HCT116 (cell line): ENCODE results near the gene HIVEP3. TPM values are rescaled to one million over a fixed set of nuclear protein-coding genes. Genes with fewer than 3 reads are reported as not detected.

Experiments used
- ATAC-seq: fragments of 200-7000 bp; cut with Tn5 transposase; 2 replicates; pipeline ENCODE4 v1.9.1; 2020; ENCODE audit warnings: mild to moderate bottlenecking, moderate library complexity
- BruUV-seq: library from RNA; stranded (reverse); fragments of 400-500 nt; replicated peaks from 2 replicates; lab custom pipeline; 2021; lab: Mats Ljungman, UMichigan
- CTCF ChIA-PET: fragments of 300-600 bp; sonication (Branson Sonifier 250); formaldehyde crosslinking; loops from one replicate; lab custom pipeline; 2021; ENCODE audit warnings: antibody characterized with exemption; lab: Charles Lee
- POLR2A ChIA-PET: fragments of 300-600, 350-600 bp; sonication (Branson Sonifier 250); formaldehyde crosslinking; loops from one replicate; lab custom pipeline; 2021; ENCODE audit warnings: antibody characterized with exemption; lab: Charles Lee
- RAD21 ChIA-PET, 2 experiments: fragments of 300-600 bp; sonication (Branson Sonifier 250); formaldehyde crosslinking; loops; one replicate each; lab custom pipeline; 2023; ENCODE audit warnings: low total read pairs in 2 of 2; ENCODE audit not compliant: uncharacterized antibody in 2 of 2, unreplicated experiment in 2 of 2, low non-redundant PET in 1 of 2; lab: Charles Lee
- DNase-seq: peaks from one replicate; pipeline ENCODE4 v3.0.0-alpha.2; 2010; ENCODE audit warnings: low read depth, low spot score
- H2AFZ ChIP-seq: fragments of 200-600 bp; shearing (Covaris generic), sonication (generic); 2 replicates; pipeline ENCODE4 v1.6.1; 2017; ENCODE audit warnings: low read depth, mixed run types, mixed read lengths, antibody characterized with exemption, low read length; ENCODE audit not compliant: poor library complexity, severe bottlenecking
- H3K27ac ChIP-seq: 2 replicates; pipeline ENCODE4 v1.5.1; 2012; ENCODE audit warnings: low read depth, low read length
- H3K27me3 ChIP-seq: fragments of 200-600 bp; sonication (generic); 2 replicates; pipeline ENCODE4 v1.6.1; 2016; ENCODE audit warnings: mixed run types, low read length, mixed read lengths; ENCODE audit not compliant: insufficient read depth
- H3K36me3 ChIP-seq, 2 experiments: fragments of 200-500 bp in 1 of 2; fragments of 200-600 bp in 1 of 2; sonication (Bioruptor generic) in 1 of 2; sonication (generic) in 1 of 2; 2 replicates each; pipeline versions ENCODE4 v1.5.1 to v1.6.1; 2014 to 2016; ENCODE audit warnings: low read length in 2 of 2, inconsistent platforms in 1 of 2, mixed read lengths in 1 of 2, mixed run types in 1 of 2; ENCODE audit not compliant: insufficient read depth in 2 of 2, control insufficient read depth in 1 of 2
- H3K4me1 ChIP-seq, 2 experiments: fragments of 200-600 bp in 1 of 2; sonication (generic) in 1 of 2; 2 replicates each; pipeline versions ENCODE4 v1.5.1 to v1.6.1; 2012 to 2017; ENCODE audit warnings: low read length in 2 of 2, inconsistent platforms in 1 of 2, mild to moderate bottlenecking in 1 of 2, mixed read lengths in 1 of 2, mixed run types in 1 of 2, moderate library complexity in 1 of 2; ENCODE audit not compliant: insufficient read depth in 2 of 2, control insufficient read depth in 1 of 2
- H3K4me2 ChIP-seq: fragments of 200-600 bp; sonication (generic); 2 replicates; pipeline ENCODE4 v1.6.1; 2017; ENCODE audit warnings: mixed run types, low read length, mixed read lengths
- H3K4me3 ChIP-seq, 2 experiments: fragments of 200-600 bp in 1 of 2; sonication (generic) in 1 of 2; replicated peaks in 1 of 2; 2 replicates each; pipeline ENCODE4 v1.5.1; 2011 to 2016; ENCODE audit warnings: low read length in 2 of 2, control low read depth in 1 of 2, low read depth in 1 of 2, mild to moderate bottlenecking in 1 of 2, mixed read lengths in 1 of 2, mixed run types in 1 of 2
- H3K79me2 ChIP-seq: fragments of 200-600 bp; sonication (generic); 2 replicates; pipeline ENCODE4 v1.6.1; 2017; ENCODE audit warnings: mild to moderate bottlenecking, mixed run types, low read length, moderate library complexity, mixed read lengths; ENCODE audit not compliant: insufficient read depth
- H3K9ac ChIP-seq: fragments of 200-600 bp; sonication (generic); 2 replicates; pipeline ENCODE4 v1.6.1; 2016; ENCODE audit warnings: low read length, mixed read lengths
- H3K9me2 ChIP-seq: fragments of 200-600 bp; sonication (generic), shearing (Covaris generic); 2 replicates; pipeline ENCODE4 v1.6.1; 2017; ENCODE audit warnings: mixed run types, mild to moderate bottlenecking, moderate library complexity; ENCODE audit not compliant: insufficient read depth
- H3K9me3 ChIP-seq, 2 experiments: fragments of 200-500 bp in 1 of 2; fragments of 200-600 bp in 1 of 2; sonication (Bioruptor generic) in 1 of 2; sonication (generic) in 1 of 2; 2 replicates each; pipeline ENCODE4 v1.6.1; 2014 to 2017; ENCODE audit warnings: low read length in 2 of 2, mixed read lengths in 2 of 2, inconsistent platforms in 1 of 2, low read depth in 1 of 2, mild to moderate bottlenecking in 1 of 2, mixed run types in 1 of 2, moderate library complexity in 1 of 2; ENCODE audit not compliant: control insufficient read depth in 1 of 2, insufficient read depth in 1 of 2
- H4K20me1 ChIP-seq: fragments of 200-600 bp; sonication (generic), shearing (Covaris generic); 2 replicates; pipeline ENCODE4 v1.6.1; 2017; ENCODE audit warnings: mixed run types, mild to moderate bottlenecking, moderate library complexity; ENCODE audit not compliant: insufficient read depth
- CEBPB ChIP-seq: IDR thresholded peaks from 2 replicates; pipeline ENCODE4 v1.6.1; 2012; ENCODE audit warnings: low read depth
- FOSL1 ChIP-seq: IDR thresholded peaks from 2 replicates; pipeline ENCODE4 v1.6.1; 2012; ENCODE audit warnings: low read depth
- POLR2AphosphoS5 ChIP-seq: IDR thresholded peaks from 2 replicates; pipeline ENCODE4 v1.6.1; 2011; ENCODE audit warnings: mild to moderate bottlenecking, low read depth, low read length, moderate library complexity
- SIN3A ChIP-seq: IDR thresholded peaks from 2 replicates; pipeline ENCODE4 v1.6.1; 2012; ENCODE audit warnings: low read depth
- TCF7L2 ChIP-seq: IDR thresholded peaks from 2 replicates; pipeline ENCODE4 v1.7.0; 2011; ENCODE audit warnings: borderline replicate concordance, inconsistent platforms; ENCODE audit not compliant: insufficient read depth, insufficient read length; ENCODE audit errors: extremely low read depth
- YY1 ChIP-seq: IDR thresholded peaks from 2 replicates; pipeline ENCODE4 v1.6.1; 2011; ENCODE audit warnings: low read length, low read depth, moderate library complexity, mild to moderate bottlenecking; ENCODE audit not compliant: insufficient replicate concordance; ENCODE audit errors: extremely low read depth
- ZNF274 ChIP-seq: fragments of 200-500 bp; sonication (Bioruptor generic); IDR thresholded peaks from 2 replicates; pipeline ENCODE4 v1.6.1; 2014; ENCODE audit warnings: mild to moderate bottlenecking, low read depth, low read length, inconsistent platforms
- intact Hi-C: fragments of 100-400 bp; cut with micrococcal nuclease; formaldehyde crosslinking; loops from 2 replicates; pipeline ENCODE4 v1.10.0; 2022
- total RNA-seq: library from RNA; stranded (reverse); gene quantifications from one replicate; pipeline ENCODE4 v1.2.1, GENCODE V29; 2021; ENCODE audit not compliant: unreplicated experiment
- TF ChIP-seq, protein P1 (sequence below), 3 experiments: fragments of 200-600 bp in 1 of 3; sonication (generic) in 1 of 3; IDR thresholded peaks in 2 of 3; conservative IDR thresholded peaks in 1 of 3; 2 replicates each; pipeline ENCODE4 v1.5.1; 2012 to 2017; ENCODE audit warnings: low read depth in 2 of 3, low read length in 2 of 3, antibody characterized with exemption in 1 of 3, borderline replicate concordance in 1 of 3, control low read depth in 1 of 3, mild to moderate bottlenecking in 1 of 3, mixed read lengths in 1 of 3, mixed run types in 1 of 3, moderate library complexity in 1 of 3; ENCODE audit not compliant: insufficient read depth in 1 of 3
- TF ChIP-seq, protein P2 (sequence below): IDR thresholded peaks from 2 replicates; pipeline ENCODE4 v1.6.1; 2012
- TF ChIP-seq, protein P3 (sequence below): IDR thresholded peaks from 2 replicates; pipeline ENCODE4 v1.6.1; 2012

HIVEP3 gene
- total RNA-seq, 1 experiment from 2014 or later = 7.1 TPM

- TF ChIP-seq, protein P1, sequence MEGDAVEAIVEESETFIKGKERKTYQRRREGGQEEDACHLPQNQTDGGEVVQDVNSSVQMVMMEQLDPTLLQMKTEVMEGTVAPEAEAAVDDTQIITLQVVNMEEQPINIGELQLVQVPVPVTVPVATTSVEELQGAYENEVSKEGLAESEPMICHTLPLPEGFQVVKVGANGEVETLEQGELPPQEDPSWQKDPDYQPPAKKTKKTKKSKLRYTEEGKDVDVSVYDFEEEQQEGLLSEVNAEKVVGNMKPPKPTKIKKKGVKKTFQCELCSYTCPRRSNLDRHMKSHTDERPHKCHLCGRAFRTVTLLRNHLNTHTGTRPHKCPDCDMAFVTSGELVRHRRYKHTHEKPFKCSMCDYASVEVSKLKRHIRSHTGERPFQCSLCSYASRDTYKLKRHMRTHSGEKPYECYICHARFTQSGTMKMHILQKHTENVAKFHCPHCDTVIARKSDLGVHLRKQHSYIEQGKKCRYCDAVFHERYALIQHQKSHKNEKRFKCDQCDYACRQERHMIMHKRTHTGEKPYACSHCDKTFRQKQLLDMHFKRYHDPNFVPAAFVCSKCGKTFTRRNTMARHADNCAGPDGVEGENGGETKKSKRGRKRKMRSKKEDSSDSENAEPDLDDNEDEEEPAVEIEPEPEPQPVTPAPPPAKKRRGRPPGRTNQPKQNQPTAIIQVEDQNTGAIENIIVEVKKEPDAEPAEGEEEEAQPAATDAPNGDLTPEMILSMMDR (IDR thresholded peaks at IDR 0.05 in 2 of 3, conservative IDR thresholded peaks at IDR 0.05 in 1 of 3; ENCODE audit: borderline replicate concordance in 1 of 3, insufficient read depth in 1 of 3, low read depth in 2 of 3, low read length in 2 of 3) = no peak
These were observed 185.7 kb downstream of the HIVEP3 start (continued) for GRCh38 chr1:41733021-41733420.

DNA sequence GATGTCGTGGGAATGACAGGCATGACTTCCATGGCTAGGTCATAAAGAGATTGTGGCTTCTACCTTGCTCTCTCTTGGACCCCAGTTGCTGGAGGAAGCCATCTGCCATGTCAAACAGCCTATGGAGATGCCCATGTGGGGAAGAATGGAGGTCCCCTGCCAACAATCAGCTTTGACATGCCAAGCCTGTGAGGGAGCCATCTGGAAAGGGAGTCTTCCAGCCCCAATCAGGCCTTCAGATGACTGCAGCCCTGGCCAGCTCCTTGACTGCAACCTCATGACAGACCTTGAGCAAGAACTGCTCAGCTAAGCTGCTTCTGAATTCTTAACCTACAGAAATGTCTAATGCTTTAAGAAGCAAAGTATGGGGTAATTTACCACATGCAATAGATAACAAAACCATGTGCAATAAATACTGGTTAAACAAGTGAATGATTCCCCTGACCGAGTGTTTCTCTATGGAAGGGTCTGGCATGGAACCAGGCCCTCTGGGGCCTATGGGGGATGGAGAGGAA, 187.1 kb downstream of the HIVEP3 start:
- intact Hi-C loops = no loop called here
- ATAC-seq (no peak), DNase-seq (no peak)
- H3K4me2 ChIP-seq = no peak overlapping the region
- no peak for TF ChIP-seq ZNF274
- TF ChIP-seq, protein P2, sequence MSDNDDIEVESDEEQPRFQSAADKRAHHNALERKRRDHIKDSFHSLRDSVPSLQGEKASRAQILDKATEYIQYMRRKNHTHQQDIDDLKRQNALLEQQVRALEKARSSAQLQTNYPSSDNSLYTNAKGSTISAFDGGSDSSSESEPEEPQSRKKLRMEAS = no peak
- TF ChIP-seq, protein P1 (IDR thresholded peaks at IDR 0.05 in 2 of 3, conservative IDR thresholded peaks at IDR 0.05 in 1 of 3; ENCODE audit: borderline replicate concordance in 1 of 3, insufficient read depth in 1 of 3, low read depth in 2 of 3, low read length in 2 of 3) = no peak
- TF ChIP-seq YY1 = no peak
- no peak for TF ChIP-seq FOSL1
- TF ChIP-seq CEBPB = no peak
- no peak for TF ChIP-seq POLR2AphosphoS5
- TF ChIP-seq, protein P3, sequence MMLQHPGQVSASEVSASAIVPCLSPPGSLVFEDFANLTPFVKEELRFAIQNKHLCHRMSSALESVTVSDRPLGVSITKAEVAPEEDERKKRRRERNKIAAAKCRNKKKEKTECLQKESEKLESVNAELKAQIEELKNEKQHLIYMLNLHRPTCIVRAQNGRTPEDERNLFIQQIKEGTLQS = no peak
- no peak for TF ChIP-seq TCF7L2
- TF ChIP-seq SIN3A = no peak
- no peaks in the 10 kb centered on the region; the same call in 1 of the 2 replicates for H3K27me3 ChIP-seq
- H3K36me3 ChIP-seq = no peaks in the 10 kb centered on the region
- no peaks in the 10 kb centered on the region for H3K79me2 ChIP-seq
- ChIA-PET CTCF (no interaction called here), RAD21 (no interaction called here), POLR2A (no interaction called here)
- H3K27ac ChIP-seq = no peak overlapping the region
- H3K4me3 ChIP-seq = no peak overlapping the region
- H3K9me2 ChIP-seq = no peaks in the 10 kb centered on the region
- H3K9ac ChIP-seq = no peak overlapping the region
- no peaks in the 10 kb centered on the region for H3K4me1 ChIP-seq
- BruUV-seq = no TSS peak
- no peaks in the 10 kb centered on the region for H3K9me3 ChIP-seq
- no peaks in the 10 kb centered on the region for H4K20me1 ChIP-seq
- no peak overlapping the region for H2AFZ ChIP-seq
